GM19193 (cell line): Measurements from ENCODE around the gene DCAF17.

Source experiments
- POLR2A ChIP-seq: IDR thresholded peaks from 4 replicates; pipeline ENCODE4 v1.6.1; 2011; ENCODE audit not compliant: insufficient read depth, insufficient read length; ENCODE audit errors: extremely low read depth

DCAF17 gene, protein sequence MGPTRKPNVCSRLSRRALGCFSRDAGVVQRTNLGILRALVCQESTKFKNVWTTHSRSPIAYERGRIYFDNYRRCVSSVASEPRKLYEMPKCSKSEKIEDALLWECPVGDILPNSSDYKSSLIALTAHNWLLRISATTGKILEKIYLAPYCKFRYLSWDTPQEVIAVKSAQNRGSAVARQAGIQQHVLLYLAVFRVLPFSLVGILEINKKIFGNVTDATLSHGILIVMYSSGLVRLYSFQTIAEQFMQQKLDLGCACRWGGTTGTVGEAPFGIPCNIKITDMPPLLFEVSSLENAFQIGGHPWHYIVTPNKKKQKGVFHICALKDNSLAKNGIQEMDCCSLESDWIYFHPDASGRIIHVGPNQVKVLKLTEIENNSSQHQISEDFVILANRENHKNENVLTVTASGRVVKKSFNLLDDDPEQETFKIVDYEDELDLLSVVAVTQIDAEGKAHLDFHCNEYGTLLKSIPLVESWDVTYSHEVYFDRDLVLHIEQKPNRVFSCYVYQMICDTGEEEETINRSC

DNA sequence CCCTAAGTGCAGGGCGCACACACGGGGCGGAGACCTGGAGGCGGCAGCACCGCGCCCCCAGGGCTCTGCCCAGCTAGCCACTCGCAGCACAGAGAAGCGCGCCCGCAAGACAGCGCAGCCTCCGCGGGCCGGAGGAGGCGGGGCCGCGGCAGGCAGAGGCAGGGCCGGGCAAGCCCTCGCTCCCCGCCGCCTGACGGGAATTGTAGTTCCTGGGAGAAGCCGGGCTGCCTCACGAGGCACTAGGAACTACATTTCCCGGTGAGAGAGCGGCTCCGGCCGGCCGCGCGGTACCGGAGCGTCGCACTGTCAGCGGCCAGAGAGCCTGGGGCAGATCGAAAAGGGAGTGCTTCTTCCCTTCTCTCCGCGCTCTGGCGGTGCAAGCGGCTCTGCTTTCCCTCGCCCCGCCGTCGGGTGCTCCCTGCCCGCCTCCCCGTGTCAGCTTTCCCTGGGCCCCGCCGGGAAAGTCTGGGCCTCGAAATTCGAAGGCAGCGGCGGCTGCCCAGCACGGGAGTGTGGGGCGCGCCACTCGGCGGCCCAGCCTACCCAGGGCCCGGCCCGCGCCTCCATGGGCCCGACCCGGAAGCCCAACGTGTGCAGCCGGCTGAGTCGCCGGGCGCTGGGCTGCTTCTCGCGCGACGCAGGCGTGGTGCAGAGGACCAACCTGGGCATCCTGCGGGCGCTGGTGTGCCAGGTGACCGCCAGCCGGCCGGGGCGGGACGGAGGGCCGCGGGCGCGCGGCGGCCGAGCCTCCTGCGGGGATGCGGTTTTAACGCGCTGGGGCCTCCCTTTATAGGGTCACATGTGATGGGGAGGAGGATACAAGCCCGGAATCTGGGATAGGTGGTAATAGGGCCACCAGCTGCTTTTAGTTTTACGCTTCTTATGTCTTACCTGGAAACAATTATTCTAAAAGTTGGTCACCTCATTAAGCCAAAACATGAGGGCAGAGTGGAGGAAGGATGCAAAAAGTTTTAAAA, at the start of gene DCAF17:
Gene DCAF17 (plus strand): TSS at position 214 of the 977 bp plus-strand sequence. CDS start 352 bp downstream, at position 566.
- peak; percentile 80 for TF ChIP-seq POLR2A

DNA sequence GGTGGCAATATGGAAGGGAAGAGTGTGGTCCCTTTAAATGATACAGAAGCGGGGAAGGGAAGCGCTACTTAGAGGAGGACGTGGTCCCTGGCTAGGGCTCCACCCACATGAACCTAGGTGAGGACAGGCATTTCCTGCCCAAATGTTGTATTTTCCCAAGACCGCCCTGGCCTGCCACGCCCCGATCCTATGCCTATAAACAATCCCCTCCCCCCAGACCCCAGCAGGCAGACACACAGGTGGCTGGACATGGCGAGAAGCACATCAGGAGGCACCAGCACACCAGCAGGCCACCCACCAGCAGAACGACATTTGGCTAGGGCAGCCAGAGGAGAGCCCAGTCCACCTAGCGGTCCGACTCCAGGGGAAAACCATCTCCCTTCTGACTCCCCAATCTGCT, 47.4 kb upstream of the DCAF17 start:
- TF ChIP-seq POLR2A = no peak

DNA sequence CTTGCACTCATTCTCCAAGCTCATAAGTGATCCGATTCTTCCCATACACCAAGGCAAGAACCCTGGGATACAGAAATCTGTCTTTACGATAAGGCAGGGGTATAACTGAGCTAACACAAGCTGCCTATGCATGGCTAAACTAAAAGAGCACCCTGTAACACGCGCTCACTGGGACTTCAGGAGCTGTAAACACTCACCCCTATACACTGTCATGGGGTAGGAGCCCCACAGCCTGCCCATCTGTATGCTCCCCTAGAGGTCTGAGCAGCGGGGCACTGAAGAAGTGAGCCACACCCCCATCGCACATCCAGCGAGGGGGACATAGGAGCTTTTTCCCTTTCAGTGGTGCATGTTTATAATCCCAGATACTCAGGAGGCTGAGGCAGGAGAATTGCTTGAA, 47.0 kb upstream of the DCAF17 start:
- TF ChIP-seq POLR2A = no peak

DNA sequence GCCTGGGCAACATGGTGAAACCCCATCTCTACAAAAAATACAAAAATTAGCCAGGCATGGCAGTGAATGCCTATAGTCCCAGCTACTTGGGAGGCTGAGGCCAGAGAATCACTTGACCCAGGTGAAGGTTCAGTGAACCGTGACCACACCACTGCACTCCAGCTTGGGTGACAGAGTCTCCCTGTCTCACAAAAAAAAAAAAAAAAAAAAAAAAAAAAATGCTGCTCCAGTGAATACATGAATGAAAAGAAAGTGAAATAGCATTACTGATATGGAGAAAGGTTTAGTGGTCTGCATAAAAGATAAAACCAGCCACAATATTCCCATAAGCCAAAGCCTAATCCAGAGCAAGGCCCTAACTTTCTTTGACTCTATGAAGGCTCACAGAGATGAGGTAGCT, 44.7 kb upstream of the DCAF17 start:
- no peak for TF ChIP-seq POLR2A

DNA sequence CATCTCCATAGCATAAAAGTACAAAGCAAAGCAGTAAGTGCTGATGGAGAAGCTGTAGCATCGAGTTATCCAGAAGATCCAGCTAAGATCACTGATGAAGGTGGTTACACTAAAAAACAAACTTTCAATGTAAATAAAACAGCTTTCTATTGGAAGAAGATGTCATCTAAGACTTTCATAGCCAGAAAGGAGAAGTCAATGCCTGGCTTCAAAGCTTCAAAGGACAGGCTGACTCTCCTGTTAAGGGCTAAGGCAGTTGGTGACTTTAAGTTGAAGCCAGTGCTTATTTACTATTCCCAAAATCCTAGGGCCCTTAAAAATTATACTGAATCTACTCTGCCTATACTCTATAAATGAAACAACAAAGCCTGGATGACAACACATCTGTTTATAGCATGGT, 44.2 kb upstream of the DCAF17 start:
- TF ChIP-seq POLR2A = no peak

DNA sequence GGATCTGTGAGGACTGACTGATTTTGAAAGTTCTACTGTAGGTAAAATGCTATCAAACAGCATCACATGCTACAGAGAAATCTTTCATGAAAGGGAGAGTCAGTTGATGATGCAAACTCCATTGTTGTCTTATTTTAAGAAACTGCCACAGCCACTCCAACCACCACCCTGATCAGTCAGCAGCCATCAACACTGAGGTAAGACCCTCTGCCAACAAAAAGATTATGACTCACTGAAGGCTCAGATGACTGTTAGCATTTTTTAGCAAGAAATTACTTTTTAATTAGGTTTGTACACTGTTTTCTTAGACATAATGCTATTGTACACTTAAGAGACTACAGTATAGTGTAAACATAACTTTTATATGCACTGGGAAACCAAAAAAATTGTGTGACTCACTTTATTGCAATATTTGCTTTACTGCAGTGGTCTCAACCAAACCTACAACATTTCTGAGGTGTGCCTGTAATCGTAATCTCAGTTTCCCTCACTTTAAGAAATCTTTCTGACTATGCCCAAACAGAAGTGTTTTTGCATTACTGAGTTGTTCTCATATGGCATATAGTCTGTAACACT, 43.0 kb upstream of the DCAF17 start:
- TF ChIP-seq POLR2A = no peak

DNA sequence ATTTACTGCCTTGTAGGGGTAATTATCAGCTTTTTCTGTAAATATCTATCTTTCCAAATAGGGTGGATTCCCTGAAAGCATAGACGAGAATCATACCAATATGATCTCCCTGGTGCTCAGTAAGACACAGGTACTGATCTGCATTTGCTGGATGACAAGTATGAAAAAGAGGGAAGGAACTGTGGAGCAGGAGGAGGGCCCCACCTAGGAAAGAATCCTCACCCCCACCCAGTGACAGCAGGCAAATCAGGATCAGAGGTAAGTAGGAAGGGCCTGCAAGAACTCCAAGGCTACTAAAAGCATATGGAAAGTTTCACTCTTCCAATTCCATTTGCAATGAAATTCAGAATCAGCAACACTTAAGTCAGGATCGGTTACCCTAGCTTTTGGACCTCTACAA, 42.5 kb upstream of the DCAF17 start:
- TF ChIP-seq POLR2A = no peak

DNA sequence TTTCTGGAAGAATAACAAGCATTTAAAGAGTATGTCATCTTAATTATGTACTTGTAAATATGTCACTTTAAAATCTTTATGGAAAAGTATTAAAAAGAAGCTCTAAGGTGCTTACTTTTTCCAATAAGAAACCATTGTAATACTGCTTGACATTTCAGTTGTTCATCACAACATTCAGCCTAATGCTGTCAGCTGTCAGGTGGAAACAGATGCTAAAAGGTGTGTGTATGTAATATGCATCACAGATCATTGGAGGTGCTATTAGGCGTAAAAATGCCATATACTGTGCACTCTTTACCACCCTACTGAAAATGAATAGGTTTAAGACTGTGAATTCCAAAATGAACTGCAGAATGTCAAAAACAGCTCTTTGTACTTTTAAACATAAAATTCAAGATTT, 40.5 kb upstream of the DCAF17 start:
- no peak for TF ChIP-seq POLR2A

DNA sequence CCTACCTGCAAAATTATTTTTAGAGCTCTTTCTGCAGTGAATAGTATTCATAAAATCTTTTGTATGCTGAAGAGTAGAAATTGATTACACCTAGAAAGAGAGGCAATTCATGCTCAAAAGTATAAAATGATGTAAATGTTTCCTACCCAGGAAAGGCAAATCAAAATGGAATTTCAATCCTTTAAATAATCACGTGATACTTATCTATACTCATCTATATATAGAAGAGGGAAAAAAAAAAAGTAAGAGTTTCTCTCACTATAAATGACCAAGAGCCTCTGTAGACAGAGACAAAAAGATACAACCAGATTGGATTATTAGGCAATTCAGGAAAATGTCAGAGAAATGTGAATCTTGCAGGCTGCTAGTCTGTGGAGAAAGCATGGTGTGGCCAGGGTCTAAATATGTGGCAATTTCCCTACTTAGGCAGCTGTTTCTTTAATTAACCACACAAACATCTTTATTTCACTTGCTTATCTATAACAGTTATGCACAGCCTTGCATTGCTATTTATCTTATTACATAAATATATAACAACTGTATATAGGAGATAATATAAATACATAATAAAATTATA, 39.8 kb upstream of the DCAF17 start:
- no peak for TF ChIP-seq POLR2A

DNA sequence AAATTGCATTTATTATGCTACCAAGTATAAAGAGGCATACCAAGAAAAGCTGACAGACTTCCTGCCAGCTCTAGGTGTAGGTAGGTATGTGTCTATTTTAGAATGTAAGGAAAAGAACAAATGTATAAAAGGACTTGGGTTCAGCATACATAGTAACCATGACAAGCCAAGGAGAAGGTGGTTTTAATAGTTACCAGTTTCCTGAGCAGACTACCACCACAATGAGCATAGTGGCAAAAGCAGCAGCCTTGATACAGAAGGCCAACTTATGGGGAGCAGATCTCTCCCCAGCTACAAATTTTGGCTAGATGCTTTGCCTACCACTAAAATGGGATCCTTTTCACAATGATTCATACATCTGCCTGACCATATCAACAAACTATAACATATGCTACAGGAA, 34.7 kb upstream of the DCAF17 start:
- no peak for TF ChIP-seq POLR2A

DNA sequence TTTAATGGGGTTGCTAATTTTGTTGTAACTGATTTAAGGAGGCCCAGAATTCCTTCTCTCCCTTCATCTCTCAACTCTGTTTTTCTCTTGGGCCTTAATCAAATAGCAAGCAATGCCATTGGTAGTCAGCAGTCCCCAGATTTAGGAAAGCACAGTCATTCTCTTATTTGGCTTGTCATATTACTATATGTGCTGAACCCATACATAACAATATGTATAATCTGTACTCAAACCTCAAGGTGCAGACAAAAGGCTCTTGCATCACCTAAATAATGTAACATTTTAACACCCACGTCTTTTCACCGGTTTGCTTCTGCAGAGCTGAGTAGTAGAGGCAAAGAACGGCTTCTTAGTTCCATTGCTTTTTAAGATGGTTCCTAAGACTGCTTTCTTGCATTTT, 33.6 kb upstream of the DCAF17 start:
- no peak for TF ChIP-seq POLR2A

DNA sequence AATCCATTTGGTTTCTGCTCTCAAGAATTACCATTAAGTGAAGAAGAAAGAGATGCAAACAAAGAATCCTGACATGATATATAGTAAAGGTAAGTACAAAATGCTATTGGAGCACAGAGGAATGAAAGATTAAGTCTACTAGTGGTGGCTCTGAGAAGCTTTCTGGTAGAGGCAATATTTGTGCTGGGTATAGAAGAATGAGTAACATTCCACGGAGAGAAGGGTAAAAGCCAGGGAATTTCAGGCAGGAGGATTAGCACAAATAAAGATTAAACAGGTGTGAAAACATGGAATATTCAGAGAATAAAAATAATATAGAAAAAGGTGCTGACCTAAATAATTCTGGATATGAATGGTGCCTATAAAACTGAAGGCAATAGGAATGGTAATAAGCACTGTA, 32.1 kb upstream of the DCAF17 start:
- TF ChIP-seq POLR2A = no peak

DNA sequence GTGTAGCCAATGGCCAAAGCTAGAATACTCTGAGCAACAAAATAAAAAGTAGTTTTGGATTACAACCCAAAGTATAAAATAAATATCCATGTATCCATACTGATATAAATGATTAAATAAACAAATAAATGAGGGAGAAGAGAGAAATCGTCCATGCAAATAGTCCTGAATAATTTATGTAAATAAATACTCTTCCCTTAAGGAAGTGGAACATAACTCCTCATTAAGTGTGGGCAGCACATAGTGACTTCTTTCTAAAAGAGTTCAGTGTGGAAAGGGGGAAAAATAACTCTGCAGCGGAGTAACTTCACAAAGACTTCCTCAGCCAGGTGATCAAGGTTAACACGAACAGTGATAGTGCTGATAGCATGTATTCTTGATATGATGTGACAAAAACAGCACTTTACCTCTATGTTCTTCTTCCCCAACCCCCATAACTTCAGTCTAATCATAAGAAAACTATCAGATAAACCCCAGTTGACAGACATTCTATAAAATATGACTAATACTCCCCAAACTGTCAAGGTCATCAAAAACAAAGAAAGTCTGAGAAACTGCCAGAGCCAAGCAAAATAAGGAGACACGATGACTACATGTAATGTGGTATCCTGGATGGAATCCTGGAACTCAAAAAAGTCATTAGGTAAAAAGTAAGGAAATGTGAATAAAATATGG, 31.0 kb upstream of the DCAF17 start:
- no peak for TF ChIP-seq POLR2A

DNA sequence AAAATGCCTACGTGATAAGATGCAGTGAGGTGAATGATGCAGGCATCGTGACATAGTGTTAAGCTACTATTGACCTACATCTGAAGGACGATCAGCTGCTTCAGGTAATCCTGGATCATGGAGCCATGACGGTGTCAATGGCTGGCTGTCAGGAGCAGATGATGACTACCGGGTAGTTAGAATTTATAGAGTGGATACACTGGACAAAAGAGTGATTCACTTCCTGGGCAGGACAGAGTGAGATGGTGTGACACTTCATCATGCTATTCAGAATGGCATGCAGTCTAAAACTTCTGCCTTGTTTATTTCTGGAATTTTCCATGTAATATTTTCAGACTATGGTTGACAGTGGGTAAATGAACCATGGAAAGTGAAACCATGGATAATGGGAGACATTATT, 29.8 kb upstream of the DCAF17 start:
- no peak for TF ChIP-seq POLR2A
